Subcutaneous abdominal adipose tissue (tissue), 5 donors: ENCODE measurements around the gene PKLR.
"Not testable (repeated sequence)": the region's sequence is repeated elsewhere in the genome, so short reads cannot be mapped to it uniquely, and the experiment has no call there.

Source experiments
- H3K27ac ChIP-seq: one replicate; pipeline ENCODE4 v1.7.0; 2013; ENCODE audit warnings: low read depth, mild to moderate bottlenecking, inconsistent platforms, low read length, moderate library complexity
- H3K27me3 ChIP-seq, 5 donors: one replicate each; pipeline ENCODE4 v1.7.0; 2013; ENCODE audit warnings: low read length in 5 of 5, inconsistent platforms in 1 of 5; ENCODE audit not compliant: control insufficient read depth in 5 of 5, insufficient read depth in 4 of 5
- H3K36me3 ChIP-seq, 5 donors: one replicate each; pipeline ENCODE4 v1.7.0; 2013; ENCODE audit warnings: low read length in 5 of 5; ENCODE audit not compliant: control insufficient read depth in 5 of 5, insufficient read depth in 5 of 5
- H3K4me1 ChIP-seq, 5 donors: one replicate each; pipeline ENCODE4 v1.7.0; 2013; ENCODE audit warnings: low read length in 5 of 5, mild to moderate bottlenecking in 3 of 5, moderate library complexity in 1 of 5; ENCODE audit not compliant: control insufficient read depth in 5 of 5, insufficient read depth in 5 of 5
- H3K4me3 ChIP-seq, 5 donors: one replicate each; pipeline ENCODE4 v1.7.0; 2013; ENCODE audit warnings: low read length in 5 of 5, low read depth in 1 of 5
- H3K9ac ChIP-seq, 5 donors: one replicate each; pipeline ENCODE4 v1.7.0; 2013; ENCODE audit warnings: low read length in 5 of 5, mild to moderate bottlenecking in 4 of 5, moderate library complexity in 3 of 5
- H3K9me3 ChIP-seq, 5 donors: one replicate each; pipeline ENCODE4 v1.7.0; 2013; ENCODE audit warnings: low read length in 5 of 5; ENCODE audit not compliant: control insufficient read depth in 5 of 5
- donor health status: healthy.
- donor health status: healthy.
- donor health status: healthy.
- donor health status: healthy.
- donor health status: healthy.

Gene PKLR

DNA sequence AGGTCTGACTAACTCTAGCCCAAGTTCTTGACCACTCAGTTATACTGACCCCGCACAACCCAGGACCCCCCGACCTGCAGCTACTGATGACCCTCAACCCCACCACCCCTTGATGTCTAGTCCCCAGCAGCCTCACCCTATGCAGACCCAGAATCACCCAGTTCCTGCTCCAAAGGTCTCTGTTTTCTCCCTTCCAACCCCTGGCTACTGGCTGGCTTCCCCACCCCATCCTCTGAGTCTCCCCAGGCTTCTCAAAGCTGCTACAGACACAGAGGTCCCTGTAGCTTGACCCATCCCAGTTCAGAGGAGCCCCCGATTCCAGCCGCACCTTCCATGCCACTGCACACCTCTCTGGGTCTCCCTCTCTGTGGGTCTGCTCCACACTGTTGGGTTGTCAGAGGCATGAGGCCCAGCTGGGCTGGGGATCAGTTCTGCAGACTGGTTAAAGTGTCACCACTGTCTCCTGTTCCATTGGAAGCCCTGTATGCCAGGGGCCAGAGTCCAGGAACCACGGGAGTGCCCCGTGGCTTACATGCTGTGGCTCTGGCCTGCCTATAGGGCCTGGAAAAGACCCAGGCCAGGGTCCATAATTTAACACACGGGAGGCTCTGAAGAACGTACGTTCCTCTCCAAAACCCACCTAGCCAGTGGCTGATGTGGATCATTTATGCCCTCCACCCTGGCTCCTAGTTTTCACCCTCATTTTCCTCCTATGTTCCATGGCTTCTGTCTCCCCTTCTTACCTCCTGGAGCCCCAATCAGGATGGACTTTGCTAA is 497 bp downstream of the PKLR start:
- Histone ChIP-seq H3K4me1 (no peaks in the 10 kb centered on the region), H3K4me3 (no peak overlapping the region), H3K9ac (no peak overlapping the region), H3K36me3 (no peaks in the 10 kb centered on the region), H3K27me3 (peaks cover 4 to 16% (median 11%) of the 10 kb centered on the region in 5 donors), H3K27ac (no peak overlapping the region), H3K9me3 (no peaks in the 10 kb centered on the region)

DNA sequence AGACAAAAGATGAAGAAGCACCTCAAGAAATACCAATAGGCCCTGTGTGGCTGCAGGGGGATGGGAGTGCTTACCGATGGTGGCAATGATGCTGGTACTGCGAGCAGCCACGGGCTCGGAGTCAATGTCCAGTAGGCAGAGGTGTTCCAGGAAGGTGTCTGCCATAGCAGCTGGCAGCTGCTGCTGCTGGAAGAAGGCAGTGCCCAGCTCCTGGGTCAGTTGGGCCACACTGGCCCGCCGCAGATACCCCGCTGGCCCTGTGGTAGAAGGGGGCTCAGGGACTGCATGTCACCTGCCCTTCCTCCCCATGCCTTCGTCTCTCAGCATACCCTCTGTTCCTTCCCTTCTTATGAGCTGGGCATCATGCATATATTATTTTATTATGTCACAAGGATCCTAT is 1.2 kb downstream of the PKLR start:
- Histone ChIP-seq H3K4me1 (peaks cover 0 to 7% (median 5%) of the 10 kb centered on the region in 5 donors), H3K9ac (no peak overlapping the region), H3K4me3 (no peak overlapping the region), H3K36me3 (no peaks in the 10 kb centered on the region), H3K9me3 (no peaks in the 10 kb centered on the region), H3K27ac (no peak overlapping the region), H3K27me3 (peaks cover 10 to 23% (median 18%) of the 10 kb centered on the region in 5 donors)

DNA sequence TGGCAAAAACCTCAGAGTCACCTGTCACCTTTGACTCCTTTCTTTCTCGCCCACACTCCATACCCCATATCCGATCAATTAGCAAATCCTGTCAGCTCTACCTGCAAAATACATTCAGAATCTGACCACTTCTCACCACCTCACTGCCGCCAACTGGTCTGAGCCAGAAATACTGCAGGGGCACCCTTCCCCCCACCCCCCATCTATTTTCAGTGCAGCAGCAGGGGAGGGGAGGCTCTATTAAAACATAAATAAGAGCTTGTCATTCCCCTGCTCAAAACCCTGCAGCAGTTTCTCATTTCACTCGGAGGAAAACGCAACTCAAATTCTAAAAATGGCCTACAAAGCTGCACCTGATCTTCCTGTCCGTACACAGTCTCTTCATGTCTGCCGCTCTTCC is 3.9 kb downstream of the PKLR start:
- Histone ChIP-seq H3K27ac (no peak overlapping the region), H3K9ac (no peak overlapping the region), H3K36me3 (no peaks in the 10 kb centered on the region), H3K4me3 (no peak overlapping the region), H3K4me1 (peaks cover 0 to 11% (median 9%) of the 10 kb centered on the region in 5 donors), H3K9me3 (no peaks in the 10 kb centered on the region), H3K27me3 (peaks cover 24 to 41% (median 30%) of the 10 kb centered on the region in 5 donors)

DNA sequence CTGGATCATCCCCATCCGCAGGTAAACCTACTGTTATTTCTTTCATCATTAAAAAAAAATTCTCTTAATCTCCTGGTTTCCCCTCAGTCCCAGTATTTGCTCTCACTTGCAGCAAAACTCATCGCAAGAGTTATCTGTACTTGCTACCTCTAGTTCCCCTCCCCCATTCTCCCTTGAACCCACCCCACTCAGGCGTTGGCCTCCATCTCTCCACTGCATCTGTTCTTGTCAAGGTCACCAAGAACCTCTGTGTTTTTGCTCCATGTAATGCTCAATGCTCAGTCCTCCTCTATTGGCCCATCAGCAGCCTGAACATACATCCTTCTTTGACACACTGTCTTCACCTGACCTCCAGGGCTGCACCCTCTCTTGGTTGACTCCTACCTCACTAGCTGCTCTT is 4.6 kb downstream of the PKLR start:
- no peak overlapping the region for H3K9ac ChIP-seq
- no peak overlapping the region for H3K4me3 ChIP-seq
- peaks cover 24 to 44% (median 30%) of the 10 kb centered on the region in 5 donors for H3K27me3 ChIP-seq
- no peaks in the 10 kb centered on the region for H3K9me3 ChIP-seq
- H3K27ac ChIP-seq: no peak overlapping the region
- H3K36me3 ChIP-seq: no peaks in the 10 kb centered on the region
- H3K4me1 ChIP-seq: peaks cover 0 to 11% (median 9%) of the 10 kb centered on the region in 5 donors

DNA sequence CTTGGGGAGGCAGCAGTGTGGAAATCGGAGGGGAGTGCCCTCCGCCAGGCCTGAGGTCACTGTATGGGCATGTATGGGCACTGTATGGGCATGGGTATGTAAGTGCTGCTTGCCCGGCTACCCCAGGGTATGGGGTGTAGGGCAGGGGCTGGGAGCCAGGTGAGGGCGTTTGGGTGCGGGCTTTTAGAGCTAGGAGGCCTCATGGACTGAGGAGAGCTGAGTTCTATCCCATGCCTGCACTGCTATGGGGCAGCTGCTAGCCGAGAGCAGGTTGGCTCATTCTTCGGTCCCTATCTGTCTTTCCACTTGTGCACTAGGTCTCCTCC is 5.3 kb downstream of the PKLR start:
- peaks cover 24 to 48% (median 30%) of the 10 kb centered on the region in 5 donors for H3K27me3 ChIP-seq
- peaks cover 0 to 11% (median 9%) of the 10 kb centered on the region in 5 donors for H3K4me1 ChIP-seq
- H3K9me3 ChIP-seq: no peaks in the 10 kb centered on the region
- H3K9ac ChIP-seq: no peak overlapping the region
- H3K4me3 ChIP-seq: no peak overlapping the region
- no peaks in the 10 kb centered on the region for H3K36me3 ChIP-seq
- no peak overlapping the region for H3K27ac ChIP-seq

DNA sequence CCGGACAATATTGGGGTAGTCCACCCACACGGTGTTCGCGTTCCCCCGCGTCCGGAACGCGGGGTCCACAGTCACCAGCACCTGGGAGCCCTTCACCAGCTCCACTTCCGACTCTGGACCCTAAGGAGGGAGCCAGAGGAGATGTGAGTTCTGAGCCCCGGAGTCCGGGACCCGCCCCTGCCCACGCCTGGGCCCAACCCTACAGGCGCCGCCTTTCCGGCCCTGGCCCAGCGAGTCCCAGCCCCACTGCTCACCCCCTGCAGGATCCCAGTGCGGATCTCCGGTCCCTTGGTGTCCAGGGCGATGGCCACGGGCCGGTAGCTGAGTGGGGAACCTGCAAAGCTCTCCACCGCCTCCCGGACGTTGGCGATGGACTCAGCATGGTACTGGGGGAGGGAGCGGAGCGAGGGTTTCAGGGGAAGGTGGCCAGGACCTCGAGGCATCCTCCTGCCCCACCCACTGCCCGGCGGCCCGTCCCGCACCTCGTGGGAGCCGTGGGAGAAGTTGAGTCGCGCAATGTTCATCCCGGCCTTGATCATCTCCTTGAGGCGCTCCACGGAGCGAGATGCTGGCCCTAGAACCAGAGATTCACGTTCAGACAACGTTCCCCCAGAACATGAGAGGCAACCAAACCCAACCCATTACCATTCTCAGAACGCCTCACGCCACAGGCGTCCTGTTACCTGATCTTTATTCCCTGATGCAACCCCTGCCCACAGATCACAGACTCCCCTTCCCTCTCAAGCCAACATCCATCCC is 5.9 kb downstream of the PKLR start:
- peaks cover 24 to 48% (median 30%) of the 10 kb centered on the region in 5 donors for H3K27me3 ChIP-seq
- no peak overlapping the region for H3K9ac ChIP-seq
- no peaks in the 10 kb centered on the region for H3K36me3 ChIP-seq
- no peaks in the 10 kb centered on the region for H3K9me3 ChIP-seq
- no peak overlapping the region for H3K27ac ChIP-seq
- peaks cover 0 to 11% (median 9%) of the 10 kb centered on the region in 5 donors for H3K4me1 ChIP-seq
- H3K4me3 ChIP-seq: peak overlapping the region in 1 of 5 donors; percentile 6

DNA sequence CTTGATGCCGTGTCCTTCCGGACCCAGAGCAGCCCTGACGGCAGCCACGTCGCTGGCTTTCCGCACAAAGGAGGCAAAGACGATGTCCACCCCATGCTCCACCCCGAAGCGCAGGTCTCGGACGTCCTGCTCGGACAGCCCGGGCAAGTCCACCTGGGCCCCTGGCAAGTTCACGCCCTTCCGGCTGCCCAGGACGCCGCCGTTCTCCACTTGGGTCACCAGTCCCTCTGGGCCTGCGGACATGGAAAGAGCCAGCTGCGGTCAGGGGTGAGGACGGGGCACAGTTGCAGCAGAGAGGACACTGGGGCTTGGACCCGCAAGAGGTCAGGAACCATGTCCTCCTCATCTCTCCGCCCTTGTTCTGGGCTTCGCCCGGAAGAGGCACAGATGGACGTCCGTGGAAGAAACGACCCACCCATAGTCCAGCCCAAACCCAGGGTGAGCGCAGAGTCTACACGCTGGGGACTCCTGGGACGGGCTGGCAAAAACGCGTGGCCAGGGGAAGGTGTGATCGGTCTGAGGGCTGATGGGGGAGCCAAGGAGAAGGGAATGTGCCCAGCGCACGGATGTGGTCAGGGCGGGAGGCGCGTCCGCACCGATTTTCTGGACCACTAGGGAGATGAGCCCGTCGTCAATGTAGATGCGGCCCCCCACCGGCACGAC is 6.6 kb downstream of the PKLR start:
- no peaks in the 10 kb centered on the region for H3K36me3 ChIP-seq
- no peak overlapping the region for H3K9ac ChIP-seq
- no peak overlapping the region for H3K27ac ChIP-seq
- peaks cover 0 to 11% (median 9%) of the 10 kb centered on the region in 5 donors for H3K4me1 ChIP-seq
- H3K9me3 ChIP-seq: no peaks in the 10 kb centered on the region
- H3K4me3 ChIP-seq: no peak overlapping the region
- H3K27me3 ChIP-seq: peaks cover 24 to 48% (median 30%) of the 10 kb centered on the region in 5 donors

DNA sequence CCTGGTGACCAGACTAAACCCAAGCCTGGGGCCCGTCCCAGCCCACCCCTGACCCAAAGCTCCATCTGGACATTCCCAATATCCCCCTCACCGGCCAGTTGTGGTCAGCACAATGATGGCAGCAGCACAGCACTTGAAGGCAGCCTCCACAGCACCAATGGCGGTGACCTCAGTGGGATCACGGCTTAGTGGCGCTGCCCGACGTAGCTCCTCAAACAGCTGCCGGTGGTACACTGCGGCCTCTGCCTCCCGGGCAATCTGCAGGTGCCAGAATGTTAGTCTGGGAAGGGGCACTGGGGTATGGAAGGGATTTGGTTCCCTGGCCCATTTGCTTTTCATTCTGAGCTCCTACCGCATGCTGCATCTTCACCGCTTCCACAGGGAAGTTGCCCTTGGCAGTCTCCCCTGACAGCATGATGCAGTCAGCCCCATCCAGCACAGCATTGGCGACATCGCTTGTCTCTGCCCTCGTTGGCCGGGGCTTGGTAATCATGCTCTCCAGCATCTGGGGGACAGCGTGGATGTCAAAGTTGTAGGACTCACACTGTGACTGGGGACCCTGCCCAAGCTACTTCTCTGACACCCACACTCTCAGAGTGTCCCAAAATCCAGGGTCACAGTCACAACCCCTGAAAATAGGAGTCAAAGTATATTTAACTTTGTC is 8.0 kb downstream of the PKLR start:
- H3K9me3 ChIP-seq: no peaks in the 10 kb centered on the region
- peaks cover 0 to 3% (median 0%) of the 10 kb centered on the region in 5 donors for H3K36me3 ChIP-seq
- H3K4me3 ChIP-seq: no peak overlapping the region
- peaks cover 24 to 48% (median 30%) of the 10 kb centered on the region in 5 donors for H3K27me3 ChIP-seq
- H3K27ac ChIP-seq: no peak overlapping the region
- H3K4me1 ChIP-seq: peaks cover 0 to 11% (median 9%) of the 10 kb centered on the region in 5 donors
- no peak overlapping the region for H3K9ac ChIP-seq

DNA sequence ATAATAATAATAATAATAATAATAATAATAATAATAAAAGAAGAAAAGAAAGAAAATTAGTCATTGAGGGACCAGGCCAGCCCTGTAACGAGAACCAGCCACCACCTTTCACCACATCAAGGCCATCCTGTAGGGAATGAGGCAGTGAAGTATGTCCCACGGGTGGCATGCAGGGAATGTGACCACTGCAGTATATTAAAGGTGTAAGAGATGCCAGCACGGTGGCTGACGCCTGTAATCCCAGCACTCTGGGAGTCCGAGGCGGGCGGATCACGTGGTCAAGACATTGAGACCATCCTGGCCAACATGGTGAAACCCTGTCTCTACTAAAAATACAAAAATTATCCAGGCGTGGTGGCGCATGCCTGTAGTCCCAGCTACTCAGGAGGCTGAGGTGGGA is 10.2 kb downstream of the PKLR start:
- peaks cover 0 to 11% (median 9%) of the 10 kb centered on the region in 5 donors for H3K4me1 ChIP-seq
- H3K9ac ChIP-seq, H3K36me3 ChIP-seq, H3K27ac ChIP-seq, H3K4me3 ChIP-seq, H3K9me3 ChIP-seq: not testable (repeated sequence)
- H3K27me3 ChIP-seq: peaks cover 19 to 34% (median 23%) of the 10 kb centered on the region in 5 donors
